Activated T-cell treated with anti-CD3 and anti-CD28 coated beads, Interleukin-2, amount 50 U/mL, for 24 hours (primary cell): Measurements from ENCODE around the gene PDXK.

Experiments used
- DNase-seq: peaks from one replicate; pipeline ENCODE4 v3.0.0-alpha.2; 2020
- H3K27ac Mint-ChIP-seq: 2 replicates; pipeline ENCODE4 v1.8.0; 2020; ENCODE audit warnings: mild to moderate bottlenecking, mixed read lengths
- H3K27me3 Mint-ChIP-seq: 2 replicates; pipeline ENCODE4 v1.8.0; 2020; ENCODE audit warnings: mixed read lengths
- H3K36me3 Mint-ChIP-seq: 2 replicates; pipeline ENCODE4 v1.8.0; 2020; ENCODE audit warnings: low read depth, mixed read lengths
- H3K4me1 Mint-ChIP-seq: 2 replicates; pipeline ENCODE4 v1.8.0; 2020; ENCODE audit warnings: low read depth, mixed read lengths
- H3K4me3 Mint-ChIP-seq: 2 replicates; pipeline ENCODE4 v1.8.0; 2020; ENCODE audit warnings: mild to moderate bottlenecking, moderate library complexity, mixed read lengths
- H3K9me3 Mint-ChIP-seq: 2 replicates; pipeline ENCODE4 v1.8.0; 2020; ENCODE audit warnings: mixed read lengths

The PDXK gene

GRCh38 chr21:43767498-43767983 lies 48.6 kb downstream of the PDXK start:
- Mint-ChIP-seq H3K36me3 (peaks cover 18% of the 10 kb centered on the region), H3K4me3 (no peak overlapping the region), H3K27ac (peak overlapping the region; percentile 22), H3K4me1 (peaks cover 5% of the 10 kb centered on the region), H3K27me3 (no peaks in the 10 kb centered on the region), H3K9me3 (no peaks in the 10 kb centered on the region)
- DNase-seq, result no peak

GRCh38 chr21:43767984-43768867 lies 49.3 kb downstream of the PDXK start:
- peak overlapping the region; percentile 18 for H3K27ac Mint-ChIP-seq
- H3K4me1 Mint-ChIP-seq, result peaks cover 7% of the 10 kb centered on the region
- no peak overlapping the region for H3K4me3 Mint-ChIP-seq
- H3K36me3 Mint-ChIP-seq, result peaks cover 17% of the 10 kb centered on the region
- no peaks in the 10 kb centered on the region for H3K9me3 Mint-ChIP-seq
- DNase-seq, result no peak
- H3K27me3 Mint-ChIP-seq, result no peaks in the 10 kb centered on the region

GRCh38 chr21:43768868-43769167 lies 49.9 kb downstream of the PDXK start:
- Mint-ChIP-seq H3K27me3 (no peaks in the 10 kb centered on the region), H3K27ac (no peak overlapping the region), H3K36me3 (peaks cover 20% of the 10 kb centered on the region), H3K4me3 (no peak overlapping the region), H3K4me1 (peaks cover 11% of the 10 kb centered on the region), H3K9me3 (no peaks in the 10 kb centered on the region)
- DNase-seq, result no peak

GRCh38 chr21:43769325-43769958 lies 50.5 kb downstream of the PDXK start:
- Mint-ChIP-seq H3K9me3 (no peaks in the 10 kb centered on the region), H3K4me1 (peaks cover 15% of the 10 kb centered on the region), H3K36me3 (peaks cover 26% of the 10 kb centered on the region), H3K27me3 (no peaks in the 10 kb centered on the region), H3K4me3 (no peak overlapping the region), H3K27ac (no peak overlapping the region)
- no peak for DNase-seq

GRCh38 chr21:43770066-43770655 lies 51.2 kb downstream of the PDXK start:
- peaks cover 32% of the 10 kb centered on the region for H3K36me3 Mint-ChIP-seq
- H3K27me3 Mint-ChIP-seq, result no peaks in the 10 kb centered on the region
- H3K4me3 Mint-ChIP-seq, result no peak overlapping the region
- DNase-seq, result no peak
- no peak overlapping the region for H3K27ac Mint-ChIP-seq
- peaks cover 22% of the 10 kb centered on the region for H3K4me1 Mint-ChIP-seq
- H3K9me3 Mint-ChIP-seq, result no peaks in the 10 kb centered on the region

- no peak for DNase-seq
- Mint-ChIP-seq H3K4me3 (no peak overlapping the region), H3K36me3 (peaks cover 37% of the 10 kb centered on the region), H3K27me3 (no peaks in the 10 kb centered on the region), H3K9me3 (no peaks in the 10 kb centered on the region), H3K4me1 (peaks cover 27% of the 10 kb centered on the region), H3K27ac (peak overlapping the region; percentile 27)
These were observed 52.3 kb downstream of the PDXK start for GRCh38 chr21:43771199-43771675.

- Mint-ChIP-seq H3K27ac (peak overlapping the region; percentile 27), H3K9me3 (no peaks in the 10 kb centered on the region), H3K4me3 (no peak overlapping the region), H3K27me3 (no peaks in the 10 kb centered on the region), H3K36me3 (peaks cover 37% of the 10 kb centered on the region), H3K4me1 (peaks cover 27% of the 10 kb centered on the region)
- DNase-seq, result no peak
These were observed 52.9 kb downstream of the PDXK start for GRCh38 chr21:43771698-43772424.

- H3K27ac Mint-ChIP-seq, result no peak overlapping the region
- no peaks in the 10 kb centered on the region for H3K9me3 Mint-ChIP-seq
- no peak overlapping the region for H3K4me3 Mint-ChIP-seq
- peaks cover 37% of the 10 kb centered on the region for H3K36me3 Mint-ChIP-seq
- peaks cover 28% of the 10 kb centered on the region for H3K4me1 Mint-ChIP-seq
- H3K27me3 Mint-ChIP-seq, result no peaks in the 10 kb centered on the region
- DNase-seq, result no peak
These were observed 53.5 kb downstream of the PDXK start for GRCh38 chr21:43772425-43772821.

GRCh38 chr21:43774163-43774562 lies 55.2 kb downstream of the PDXK start:
- Mint-ChIP-seq H3K27ac (no peak overlapping the region), H3K36me3 (peaks cover 37% of the 10 kb centered on the region), H3K9me3 (no peaks in the 10 kb centered on the region), H3K4me1 (peaks cover 43% of the 10 kb centered on the region), H3K27me3 (no peaks in the 10 kb centered on the region), H3K4me3 (peak overlapping the region; percentile 94)
- DNase-seq, result no peak

GRCh38 chr21:43775190-43775589 lies 56.3 kb downstream of the PDXK start:
- Mint-ChIP-seq H3K36me3 (peaks cover 37% of the 10 kb centered on the region), H3K4me1 (peaks cover 48% of the 10 kb centered on the region), H3K9me3 (no peaks in the 10 kb centered on the region), H3K4me3 (peak overlapping the region; percentile 94), H3K27me3 (no peaks in the 10 kb centered on the region), H3K27ac (peak overlapping the region; percentile 88)
- no peak for DNase-seq

- peak within 1 kb of the TSS; percentile 94 for H3K4me3 Mint-ChIP-seq
- peak within 1 kb of the TSS; percentile 88 for H3K27ac Mint-ChIP-seq
These were observed 57.0 kb downstream of the PDXK start, which contains the start of gene CSTB for GRCh38 chr21:43775795-43776430. Gene CSTB, minus strand, starts transcription at chr21:43776308. Its CDS starts 39 bp downstream, at chr21:43776269.

GRCh38 chr21:43777953-43778352 lies 59.0 kb downstream of the PDXK start:
- DNase-seq, result no peak
- H3K27ac Mint-ChIP-seq, result peak overlapping the region; percentile 51
- peaks cover 26% of the 10 kb centered on the region for H3K36me3 Mint-ChIP-seq
- no peak overlapping the region for H3K4me3 Mint-ChIP-seq
- H3K4me1 Mint-ChIP-seq, result peaks cover 58% of the 10 kb centered on the region
- no peaks in the 10 kb centered on the region for H3K27me3 Mint-ChIP-seq
- no peaks in the 10 kb centered on the region for H3K9me3 Mint-ChIP-seq

More at GRCh38 chr21:43775795-43776430, 57.0 kb downstream of the PDXK start, which contains the start of gene CSTB:
- H3K27me3 Mint-ChIP-seq, result no peaks in the 10 kb centered on the region
- DNase-seq, result peak; percentile 92
- peaks cover 51% of the 10 kb centered on the region for H3K4me1 Mint-ChIP-seq
- H3K9me3 Mint-ChIP-seq, result no peaks in the 10 kb centered on the region
- H3K36me3 Mint-ChIP-seq, result peaks cover 37% of the 10 kb centered on the region

GRCh38 chr21:43778469-43779335 lies 59.8 kb downstream of the PDXK start:
- Mint-ChIP-seq H3K4me1 (peaks cover 61% of the 10 kb centered on the region), H3K4me3 (peak overlapping the region; percentile 25), H3K9me3 (no peaks in the 10 kb centered on the region), H3K36me3 (peaks cover 18% of the 10 kb centered on the region), H3K27me3 (no peaks in the 10 kb centered on the region), H3K27ac (peak overlapping the region; percentile 51)
- no peak for DNase-seq
